ENCODE data around the gene TENM4.

GRCh38 chr11:78615724-78616123, 825.1 kb downstream of the TENM4 start:
- TF ChIP-seq SUZ12 (IDR thresholded peaks at IDR 0.05), result no peak
- no peak for TF ChIP-seq TARDBP (IDR thresholded peaks at IDR 0.05)
- TF ChIP-seq FOXM1 (IDR thresholded peaks at IDR 0.05; ENCODE audit: borderline replicate concordance), result no peak
- no peak for TF ChIP-seq ELF4 (IDR thresholded peaks at IDR 0.05)
- no peak for TF ChIP-seq BHLHE40 (IDR thresholded peaks at IDR 0.05; ENCODE audit: borderline replicate concordance)
- no peak for TF ChIP-seq SP1 (IDR thresholded peaks at IDR 0.05)
- no peak for TF ChIP-seq FOXK2 (IDR thresholded peaks at IDR 0.05)
- TF ChIP-seq LEF1 (IDR thresholded peaks at IDR 0.05; ENCODE audit: borderline replicate concordance), result no peak
- TF ChIP-seq FOXA1 (IDR thresholded peaks at IDR 0.05), result no peak
- no peak for TF ChIP-seq CTBP1 (IDR thresholded peaks at IDR 0.05; ENCODE audit: borderline replicate concordance)
- no peak for TF ChIP-seq ZNF384 (IDR thresholded peaks at IDR 0.05)
- TF ChIP-seq HDGF (IDR thresholded peaks at IDR 0.05; ENCODE audit: borderline replicate concordance), result no peak
- TF ChIP-seq ARNT (IDR thresholded peaks at IDR 0.05), result no peak

All from HEK293T (cell line).